Medulla oblongata (tissue), 1 donor: ENCODE measurements around the gene CLDN2.

Experiments used
- DNase-seq: peaks from one replicate; pipeline ENCODE4 v3.0.0-alpha.2; 2015; ENCODE audit errors: extremely low spot score

Gene CLDN2

GRCh38 chrX:106921637-106922036 is 1.4 kb downstream of the CLDN2 start:
- DNase-seq: no peak

- DNase-seq: no peak
Measured at GRCh38 chrX:106927023-106927422, 6.8 kb downstream of the CLDN2 start.

DNA sequence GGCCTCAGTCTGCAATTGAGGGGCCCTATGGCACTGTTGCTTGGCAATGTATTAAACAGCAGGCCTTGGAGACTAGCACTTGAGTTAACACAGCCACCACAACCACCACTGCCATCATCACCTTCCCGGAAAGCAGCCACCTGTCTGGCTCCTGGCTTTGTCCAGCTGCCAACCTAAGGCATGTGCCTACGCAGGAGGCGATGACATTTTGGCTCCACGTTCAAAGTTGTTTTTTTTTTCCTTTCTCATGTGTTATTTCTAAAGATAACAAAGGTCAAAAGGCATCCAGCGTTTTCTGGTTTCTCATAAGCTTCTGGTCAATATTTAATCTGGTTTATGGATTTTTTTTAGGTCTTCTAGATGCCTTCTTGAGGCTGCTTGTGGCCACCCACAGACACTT is 7.5 kb downstream of the CLDN2 start:
- DNase-seq: no peak

- DNase-seq: no peak
Measured at GRCh38 chrX:106928227-106928626, 8.0 kb downstream of the CLDN2 start.

DNA sequence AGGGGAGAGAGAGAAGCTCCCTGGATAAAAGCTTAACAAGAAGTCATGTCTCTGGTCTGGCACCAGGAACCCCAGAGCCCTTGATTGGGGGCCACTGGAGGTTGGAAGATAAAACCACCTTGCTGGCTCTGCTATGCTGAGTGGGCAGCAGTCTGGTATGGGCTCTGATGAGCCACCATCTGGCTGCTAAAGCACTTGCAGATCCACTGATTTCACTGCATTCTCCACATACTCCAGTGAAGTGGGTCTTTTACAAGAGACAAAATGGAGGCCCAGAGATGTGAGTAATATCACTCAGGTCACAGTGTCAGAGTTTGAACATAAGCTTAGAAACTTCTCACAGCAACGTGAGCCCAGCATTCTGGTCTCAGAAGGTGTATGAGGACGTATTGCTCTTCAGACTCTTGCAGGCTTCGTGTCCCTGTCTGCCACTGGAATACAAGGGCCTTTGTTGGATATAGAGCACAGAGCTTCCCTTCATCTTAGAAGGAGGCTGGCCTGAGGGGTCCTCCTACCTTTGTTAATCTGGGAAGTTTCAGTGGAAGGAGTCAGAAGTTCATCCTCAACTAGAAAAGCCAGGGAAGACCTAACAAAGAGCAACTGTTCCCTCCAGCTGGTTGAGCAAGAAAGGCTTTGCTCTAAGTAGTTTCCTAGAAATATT is 11.8 kb downstream of the CLDN2 start:
- DNase-seq: no peak

DNA sequence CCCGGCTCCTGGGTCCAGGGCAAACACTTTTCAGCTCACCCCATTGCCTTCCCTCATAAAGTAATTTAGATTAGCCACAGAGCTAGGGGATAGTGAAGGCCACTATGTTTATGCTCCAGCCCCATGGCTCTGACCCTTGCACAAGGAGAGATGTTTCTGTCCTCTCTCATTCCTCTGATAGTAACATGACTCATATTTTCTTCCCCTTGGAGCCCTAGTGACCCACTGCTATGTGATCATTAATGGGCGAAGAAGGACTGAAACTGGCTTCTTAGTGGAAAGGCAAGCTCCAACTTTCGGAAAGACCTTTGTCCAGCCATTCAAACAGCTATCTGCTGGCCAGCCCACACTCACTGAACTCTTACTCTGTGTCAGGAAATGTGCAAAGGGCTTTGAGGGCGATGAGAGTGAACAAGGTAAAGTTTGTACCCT is 12.3 kb downstream of the CLDN2 start:
- DNase-seq: no peak

DNA sequence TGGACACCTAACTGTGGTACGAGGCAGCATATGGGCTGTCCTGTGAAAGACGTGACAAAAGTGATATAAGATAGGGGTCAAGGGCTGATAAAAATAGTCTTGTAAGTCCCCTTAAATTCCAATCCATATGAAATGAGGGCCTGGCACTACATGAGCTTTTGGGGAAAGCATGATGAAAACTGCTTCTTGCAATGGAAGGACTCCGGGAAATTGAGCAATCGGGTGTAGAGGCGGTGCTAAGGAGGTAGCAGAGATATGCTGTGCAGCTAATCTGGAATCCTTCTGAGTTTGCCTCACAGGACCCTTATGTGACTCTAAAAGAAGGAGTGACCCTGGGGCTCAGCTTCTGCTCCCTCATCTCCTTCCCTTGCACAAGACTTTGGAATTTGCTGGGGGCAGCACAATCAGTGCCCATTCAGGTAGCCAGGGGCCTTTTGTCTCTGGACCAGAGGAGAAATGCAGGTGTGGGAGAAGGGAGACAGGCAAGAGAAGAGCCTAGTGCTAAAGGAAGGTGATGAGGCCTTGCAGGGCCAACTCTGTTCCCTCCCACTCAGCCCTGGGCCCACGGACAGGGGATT is 12.8 kb downstream of the CLDN2 start:
- no peak for DNase-seq

GRCh38 chrX:106933538-106933961 is 13.3 kb downstream of the CLDN2 start:
- DNase-seq: no peak

GRCh38 chrX:106935175-106935574 is 15.0 kb downstream of the CLDN2 start:
- DNase-seq: no peak

- no peak for DNase-seq
Measured at GRCh38 chrX:106936246-106936645, 16.0 kb downstream of the CLDN2 start.

- no peak for DNase-seq
Measured at GRCh38 chrX:106939566-106939965, 19.4 kb downstream of the CLDN2 start.

DNA sequence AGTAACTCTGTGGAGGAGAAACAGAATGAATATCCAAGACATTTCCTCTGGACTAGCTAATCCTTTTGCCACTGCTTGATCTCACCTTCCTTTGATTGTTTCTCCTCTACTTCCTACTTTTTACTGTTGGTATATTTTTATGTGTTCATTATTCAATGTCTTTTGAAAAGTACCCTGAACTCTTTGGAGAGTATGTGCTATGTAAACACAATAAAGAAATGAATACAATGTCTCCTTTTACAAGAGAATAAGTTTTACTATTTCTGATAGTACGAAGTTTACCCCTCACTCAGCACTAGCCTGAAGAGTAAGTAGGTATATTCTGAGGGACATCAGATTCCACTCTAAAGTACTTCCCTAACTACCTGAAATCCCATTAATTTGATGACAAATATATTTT is 19.9 kb downstream of the CLDN2 start:
- no peak for DNase-seq

DNA sequence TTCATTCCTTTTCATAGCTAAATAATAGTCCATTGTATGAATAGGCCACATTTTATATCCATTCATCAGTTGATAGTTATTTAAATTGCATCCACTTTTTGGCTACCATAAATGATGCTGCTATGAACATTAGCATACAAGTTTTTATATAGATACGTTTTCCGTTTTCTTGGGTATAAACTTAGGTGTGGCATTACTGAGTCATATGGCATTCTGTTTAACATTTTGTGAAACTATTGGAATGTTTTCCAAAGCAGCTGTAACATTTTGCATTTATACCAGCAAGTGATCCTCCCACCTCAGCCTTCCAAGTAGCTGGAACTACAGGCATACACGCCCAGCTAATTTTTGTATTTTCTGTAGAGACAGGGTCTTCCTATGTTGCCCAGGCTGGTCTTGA is 26.3 kb downstream of the CLDN2 start:
- DNase-seq: no peak

GRCh38 chrX:106948641-106949040 is 28.4 kb downstream of the CLDN2 start:
- no peak for DNase-seq

GRCh38 chrX:106949366-106949765 is 29.2 kb downstream of the CLDN2 start:
- DNase-seq: no peak

GRCh38 chrX:106950381-106950780 is 30.2 kb downstream of the CLDN2 start:
- peak; percentile 8 for DNase-seq

GRCh38 chrX:106951230-106951629 is 31.0 kb downstream of the CLDN2 start:
- DNase-seq: no peak

GRCh38 chrX:106952089-106952488 is 31.9 kb downstream of the CLDN2 start:
- DNase-seq: no peak

DNA sequence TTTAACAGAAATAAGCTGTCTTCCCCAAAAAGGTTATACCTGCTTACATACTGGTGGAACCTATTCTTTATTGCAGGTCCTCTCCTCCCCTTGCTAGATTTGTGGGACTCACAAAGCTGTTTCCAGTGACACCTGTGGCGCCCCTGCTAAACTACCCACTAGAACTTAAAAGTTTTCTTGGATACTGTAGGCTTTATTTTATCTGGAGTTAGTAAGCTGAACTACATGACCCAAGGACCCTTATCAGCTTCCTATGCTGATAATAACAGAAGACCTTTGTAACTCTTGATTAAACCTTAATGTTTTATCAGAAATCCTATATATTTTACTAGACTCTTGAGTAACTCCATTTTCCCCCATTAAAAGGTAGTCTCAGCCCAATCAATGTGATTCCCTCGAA is 32.3 kb downstream of the CLDN2 start:
- DNase-seq: no peak

DNA sequence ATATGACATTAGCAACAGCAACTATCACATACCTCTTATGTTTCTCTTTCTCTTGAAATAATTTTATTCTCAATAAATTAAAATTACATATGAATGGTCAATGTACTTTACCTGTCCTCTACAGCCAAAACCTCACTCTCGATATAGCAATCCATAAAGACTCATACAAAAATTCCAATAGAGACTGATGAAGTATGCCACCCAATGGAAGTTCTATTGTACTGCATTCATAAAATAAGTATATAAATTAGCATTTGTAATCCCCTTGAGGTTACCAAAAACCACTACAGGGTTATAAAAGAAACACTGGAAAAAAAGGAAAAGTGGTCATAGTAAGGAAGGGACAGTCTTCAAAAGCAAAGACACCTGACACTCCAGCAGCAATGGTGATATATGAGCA is 32.8 kb downstream of the CLDN2 start:
- no peak for DNase-seq

GRCh38 chrX:106954041-106954440 is 33.8 kb downstream of the CLDN2 start:
- DNase-seq: no peak

DNA sequence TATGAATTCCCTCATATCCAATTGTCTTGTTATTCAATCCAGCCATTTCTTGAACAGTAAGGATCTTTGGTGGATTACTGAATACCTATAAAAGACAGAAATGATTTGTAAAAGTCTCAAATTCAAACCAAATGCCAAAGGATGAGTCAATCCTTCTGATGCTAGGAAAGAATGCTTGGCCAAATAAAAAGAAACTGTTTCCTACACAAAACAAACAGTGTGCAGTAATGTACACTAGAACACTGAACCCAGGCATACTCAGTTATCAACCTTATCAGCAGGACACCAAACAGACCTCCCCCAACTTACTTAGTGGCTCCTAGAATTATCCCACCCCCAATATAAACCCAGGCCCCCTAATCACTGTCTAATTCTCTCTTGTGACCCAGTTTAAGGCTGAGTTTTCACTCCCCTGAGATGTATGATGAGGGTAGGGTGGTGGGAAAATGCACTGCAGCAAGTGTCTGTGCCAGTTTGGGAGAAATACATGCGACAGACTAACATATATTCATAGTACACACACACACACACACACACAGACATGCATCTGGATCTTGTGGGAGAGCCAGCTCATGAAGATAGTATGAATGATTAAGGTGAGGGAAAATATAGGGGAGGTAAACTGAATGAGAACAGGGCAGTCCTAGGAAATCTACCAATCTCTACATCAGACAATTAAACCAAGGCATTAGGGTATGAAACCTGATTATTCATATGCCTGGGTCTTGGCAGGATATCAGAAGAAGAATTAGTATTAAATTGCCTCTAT is 35.0 kb downstream of the CLDN2 start:
- no peak for DNase-seq

GRCh38 chrX:106957856-106958255 is 37.7 kb downstream of the CLDN2 start:
- no peak for DNase-seq
